ENCODE results near the gene CBFB.

CBFB gene

GRCh38 chr16:67052399-67052798 is 23.4 kb downstream of the CBFB start:
- no peak overlapping the region for H3K4me3 ChIP-seq (ENCODE audit: low read length)
- H3K9me3 ChIP-seq (ENCODE audit: insufficient read depth, low read depth, low read length), result no peaks in the 10 kb centered on the region
- no peak overlapping the region for H3K27ac ChIP-seq (ENCODE audit: low read depth, low read length)
- H3K36me3 ChIP-seq (ENCODE audit: insufficient read depth, low read length), result peaks cover 2% of the 10 kb centered on the region; the same call in 1 of the 2 replicates
- no peak overlapping the region for H3K9ac ChIP-seq (ENCODE audit: low read depth, low read length)
- WGBS, result 100% methylated on average over 1 of the region's 1 CpG
- no peaks in the 10 kb centered on the region for H3K4me1 ChIP-seq (ENCODE audit: insufficient read depth, low read length)
- no peaks in the 10 kb centered on the region for H3K27me3 ChIP-seq (ENCODE audit: insufficient read depth, low read length)

GRCh38 chr16:67053767-67054334 is 24.9 kb downstream of the CBFB start:
- WGBS, result 91% methylated on average over 4 of the region's 4 CpGs
- Histone ChIP-seq H3K4me1 (ENCODE audit: insufficient read depth, low read length) (no peaks in the 10 kb centered on the region), H3K36me3 (ENCODE audit: insufficient read depth, low read length) (peaks cover 2% of the 10 kb centered on the region; the same call in 1 of the 2 replicates)

GRCh38 chr16:67054901-67055300 is 26.0 kb downstream of the CBFB start:
- Histone ChIP-seq H3K9me3 (ENCODE audit: insufficient read depth, low read depth, low read length) (no peaks in the 10 kb centered on the region), H3K27me3 (ENCODE audit: insufficient read depth, low read length) (no peaks in the 10 kb centered on the region), H3K36me3 (ENCODE audit: insufficient read depth, low read length) (peaks cover 2% of the 10 kb centered on the region; the same call in 1 of the 2 replicates), H3K4me3 (ENCODE audit: low read length) (no peak overlapping the region), H3K4me1 (ENCODE audit: insufficient read depth, low read length) (no peaks in the 10 kb centered on the region), H3K9ac (ENCODE audit: low read depth, low read length) (no peak overlapping the region), H3K27ac (ENCODE audit: low read depth, low read length) (no peak overlapping the region)
- WGBS, result 94% methylated on average over 2 of the region's 2 CpGs

More at GRCh38 chr16:67053767-67054334, 24.9 kb downstream of the CBFB start:
- Histone ChIP-seq H3K27ac (ENCODE audit: low read depth, low read length) (no peak overlapping the region), H3K4me3 (ENCODE audit: low read length) (no peak overlapping the region), H3K27me3 (ENCODE audit: insufficient read depth, low read length) (no peaks in the 10 kb centered on the region), H3K9ac (ENCODE audit: low read depth, low read length) (no peak overlapping the region), H3K9me3 (ENCODE audit: insufficient read depth, low read depth, low read length) (no peaks in the 10 kb centered on the region)

- Histone ChIP-seq H3K4me1 (ENCODE audit: insufficient read depth, low read length) (no peaks in the 10 kb centered on the region), H3K36me3 (ENCODE audit: insufficient read depth, low read length) (peaks cover 2% of the 10 kb centered on the region; the same call in 1 of the 2 replicates), H3K9me3 (ENCODE audit: insufficient read depth, low read depth, low read length) (no peaks in the 10 kb centered on the region), H3K27me3 (ENCODE audit: insufficient read depth, low read length) (no peaks in the 10 kb centered on the region), H3K9ac (ENCODE audit: low read depth, low read length) (no peak overlapping the region), H3K27ac (ENCODE audit: low read depth, low read length) (no peak overlapping the region), H3K4me3 (ENCODE audit: low read length) (no peak overlapping the region)
- 96% methylated on average over 3 of the region's 4 CpGs for WGBS
These were observed 27.0 kb downstream of the CBFB start for GRCh38 chr16:67055712-67056487.

GRCh38 chr16:67063008-67063407 is 34.1 kb downstream of the CBFB start:
- Histone ChIP-seq H3K27me3 (ENCODE audit: insufficient read depth, low read length) (no peaks in the 10 kb centered on the region), H3K9me3 (ENCODE audit: insufficient read depth, low read depth, low read length) (no peaks in the 10 kb centered on the region), H3K27ac (ENCODE audit: low read depth, low read length) (no peak overlapping the region), H3K9ac (ENCODE audit: low read depth, low read length) (no peak overlapping the region), H3K4me3 (ENCODE audit: low read length) (no peak overlapping the region), H3K36me3 (ENCODE audit: insufficient read depth, low read length) (peaks cover 7% of the 10 kb centered on the region), H3K4me1 (ENCODE audit: insufficient read depth, low read length) (no peaks in the 10 kb centered on the region)
- WGBS, result 93% methylated on average over 2 of the region's 2 CpGs

GRCh38 chr16:67068212-67068753 is 39.3 kb downstream of the CBFB start:
- H3K4me1 ChIP-seq (ENCODE audit: insufficient read depth, low read length), result no peaks in the 10 kb centered on the region
- H3K27ac ChIP-seq (ENCODE audit: low read depth, low read length), result no peak overlapping the region
- no peaks in the 10 kb centered on the region for H3K9me3 ChIP-seq (ENCODE audit: insufficient read depth, low read depth, low read length)
- peaks cover 35% of the 10 kb centered on the region for H3K36me3 ChIP-seq (ENCODE audit: insufficient read depth, low read length)
- H3K27me3 ChIP-seq (ENCODE audit: insufficient read depth, low read length), result no peaks in the 10 kb centered on the region
- no peak overlapping the region for H3K9ac ChIP-seq (ENCODE audit: low read depth, low read length)
- WGBS, result 92% methylated on average over 2 of the region's 2 CpGs
- H3K4me3 ChIP-seq (ENCODE audit: low read length), result no peak overlapping the region

GRCh38 chr16:67071476-67072048 is 42.6 kb downstream of the CBFB start:
- Histone ChIP-seq H3K27me3 (ENCODE audit: insufficient read depth, low read length) (no peaks in the 10 kb centered on the region), H3K27ac (ENCODE audit: low read depth, low read length) (no peak overlapping the region), H3K9ac (ENCODE audit: low read depth, low read length) (no peak overlapping the region), H3K4me3 (ENCODE audit: low read length) (no peak overlapping the region), H3K4me1 (ENCODE audit: insufficient read depth, low read length) (no peaks in the 10 kb centered on the region), H3K9me3 (ENCODE audit: insufficient read depth, low read depth, low read length) (no peaks in the 10 kb centered on the region), H3K36me3 (ENCODE audit: insufficient read depth, low read length) (peaks cover 47% of the 10 kb centered on the region)
- 98% methylated on average over 4 of the region's 4 CpGs for WGBS

- WGBS, result 100% methylated on average over 1 of the region's 2 CpGs
- Histone ChIP-seq H3K9me3 (ENCODE audit: insufficient read depth, low read depth, low read length) (no peaks in the 10 kb centered on the region), H3K36me3 (ENCODE audit: insufficient read depth, low read length) (peaks cover 28% of the 10 kb centered on the region; the same call in 1 of the 2 replicates)
These were observed 46.4 kb downstream of the CBFB start for GRCh38 chr16:67075331-67075730.

GRCh38 chr16:67077871-67078270 is 48.9 kb downstream of the CBFB start:
- H3K27ac ChIP-seq (ENCODE audit: low read depth, low read length), result no peak overlapping the region
- H3K9me3 ChIP-seq (ENCODE audit: insufficient read depth, low read depth, low read length), result no peaks in the 10 kb centered on the region
- H3K4me3 ChIP-seq (ENCODE audit: low read length), result no peak overlapping the region
- no peak overlapping the region for H3K9ac ChIP-seq (ENCODE audit: low read depth, low read length)
- H3K36me3 ChIP-seq (ENCODE audit: insufficient read depth, low read length), result peaks cover 30% of the 10 kb centered on the region; the same call in 1 of the 2 replicates
- H3K4me1 ChIP-seq (ENCODE audit: insufficient read depth, low read length), result no peaks in the 10 kb centered on the region
- WGBS, result 93% methylated on average over 4 of the region's 4 CpGs
- no peaks in the 10 kb centered on the region for H3K27me3 ChIP-seq (ENCODE audit: insufficient read depth, low read length)

More at GRCh38 chr16:67075331-67075730, 46.4 kb downstream of the CBFB start:
- H3K9ac ChIP-seq (ENCODE audit: low read depth, low read length), result no peak overlapping the region
- no peak overlapping the region for H3K27ac ChIP-seq (ENCODE audit: low read depth, low read length)
- H3K4me1 ChIP-seq (ENCODE audit: insufficient read depth, low read length), result no peaks in the 10 kb centered on the region
- H3K4me3 ChIP-seq (ENCODE audit: low read length), result no peak overlapping the region
- H3K27me3 ChIP-seq (ENCODE audit: insufficient read depth, low read length), result no peaks in the 10 kb centered on the region

GRCh38 chr16:67082100-67082499 is 53.2 kb downstream of the CBFB start:
- H3K4me1 ChIP-seq (ENCODE audit: insufficient read depth, low read length), result no peaks in the 10 kb centered on the region
- 96% methylated on average over 4 of the region's 6 CpGs for WGBS
- H3K9me3 ChIP-seq (ENCODE audit: insufficient read depth, low read depth, low read length), result no peaks in the 10 kb centered on the region

GRCh38 chr16:67082891-67083290 is 53.9 kb downstream of the CBFB start:
- Histone ChIP-seq H3K4me3 (ENCODE audit: low read length) (no peak overlapping the region), H3K27me3 (ENCODE audit: insufficient read depth, low read length) (no peaks in the 10 kb centered on the region), H3K9me3 (ENCODE audit: insufficient read depth, low read depth, low read length) (no peaks in the 10 kb centered on the region), H3K4me1 (ENCODE audit: insufficient read depth, low read length) (no peaks in the 10 kb centered on the region), H3K9ac (ENCODE audit: low read depth, low read length) (no peak overlapping the region), H3K36me3 (ENCODE audit: insufficient read depth, low read length) (peaks cover 18% of the 10 kb centered on the region; the same call in 1 of the 2 replicates), H3K27ac (ENCODE audit: low read depth, low read length) (no peak overlapping the region)
- 100% methylated on average over 1 of the region's 1 CpG for WGBS

More at GRCh38 chr16:67082100-67082499, 53.2 kb downstream of the CBFB start:
- no peak overlapping the region for H3K4me3 ChIP-seq (ENCODE audit: low read length)
- H3K36me3 ChIP-seq (ENCODE audit: insufficient read depth, low read length), result peaks cover 22% of the 10 kb centered on the region; the same call in 1 of the 2 replicates
- no peak overlapping the region for H3K27ac ChIP-seq (ENCODE audit: low read depth, low read length)
- H3K9ac ChIP-seq (ENCODE audit: low read depth, low read length), result no peak overlapping the region
- no peaks in the 10 kb centered on the region for H3K27me3 ChIP-seq (ENCODE audit: insufficient read depth, low read length)
